ENCODE measurements around the gene SLCO4A1. TPM values are rescaled to one million over a fixed set of nuclear protein-coding genes. Genes with fewer than 3 reads are reported as not detected.

SLCO4A1 gene
- total and polyA plus RNA-seq, 4 donors = 4.7 to 152 (median 42.5) TPM

- H3K4me3 ChIP-seq = no peak overlapping the region
- peaks cover 0 to 2% (median 0%) of the 10 kb centered on the region in 4 donors for H3K9me3 ChIP-seq (ENCODE audit: control insufficient read depth in 4 of 4, insufficient read depth in 3 of 4, low read length in 3 of 4)
- peaks cover 0 to 35% (median 15%) of the 10 kb centered on the region in 5 donors for H3K4me1 ChIP-seq (ENCODE audit: control insufficient read depth in 5 of 5, insufficient read depth in 5 of 5, low read length in 5 of 5)
- 90 to 96% methylated on average over 20 to 21 of the region's 21 CpGs for WGBS, 2 donors
- no peak for DNase-seq
- H3K27me3 ChIP-seq (ENCODE audit: control insufficient read depth in 3 of 3, insufficient read depth in 3 of 3, low read length in 2 of 3) = peaks cover 0 to 11% (median 8%) of the 10 kb centered on the region in 3 donors
- ATAC-seq (ENCODE audit: insufficient read depth, low FRiP score) = no peak
- TF ChIP-seq CTCF (IDR thresholded peaks at IDR 0.05; ENCODE audit: control extremely low read depth, extremely low read depth) = no peak
- H3K27ac ChIP-seq (ENCODE audit: low read depth in 1 of 2, low read length in 1 of 2) = peak overlapping the region in 1 of 2 donors; percentile 37
- H3K9ac ChIP-seq (ENCODE audit: insufficient read depth in 1 of 2, low read length in 2 of 2) = no peak overlapping the region
- peaks cover 0 to 1% (median 0%) of the 10 kb centered on the region in 4 donors for H3K36me3 ChIP-seq (ENCODE audit: control insufficient read depth in 4 of 4, insufficient read depth in 4 of 4, low read length in 4 of 4)
Observed at GRCh38 chr20:62648318-62648995, 6.2 kb downstream of the SLCO4A1 start.

DNA sequence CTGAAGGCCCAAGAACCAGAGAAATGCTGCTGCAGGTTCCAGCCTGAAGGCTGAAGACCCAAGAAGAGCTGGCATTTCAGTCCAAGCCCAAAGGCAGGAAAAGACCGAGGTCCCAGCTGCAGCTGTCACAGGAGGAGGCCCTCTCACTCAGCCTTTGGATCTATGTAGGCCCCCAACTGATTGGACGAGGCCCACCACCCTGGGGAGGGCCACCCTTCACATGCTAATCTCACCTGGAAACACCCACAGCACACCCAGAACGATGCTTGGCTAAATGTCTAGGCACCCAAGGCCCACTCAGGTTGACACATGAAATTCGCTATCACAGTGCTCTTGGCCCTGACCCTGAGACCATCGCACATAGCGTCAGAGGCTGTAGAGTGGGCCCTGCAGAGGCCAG, 6.8 kb downstream of the SLCO4A1 start:
- Histone ChIP-seq H3K4me3 (no peak overlapping the region), H3K9ac (ENCODE audit: insufficient read depth in 1 of 2, low read length in 2 of 2) (no peak overlapping the region), H3K27me3 (ENCODE audit: control insufficient read depth in 3 of 3, insufficient read depth in 3 of 3, low read length in 2 of 3) (peaks cover 0 to 5% (median 1%) of the 10 kb centered on the region in 3 donors), H3K9me3 (ENCODE audit: control insufficient read depth in 4 of 4, insufficient read depth in 3 of 4, low read length in 3 of 4) (peaks cover 0 to 2% (median 0%) of the 10 kb centered on the region in 4 donors), H3K4me1 (ENCODE audit: control insufficient read depth in 5 of 5, insufficient read depth in 5 of 5, low read length in 5 of 5) (peaks cover 0 to 36% (median 15%) of the 10 kb centered on the region in 5 donors), H3K27ac (ENCODE audit: low read depth in 1 of 2, low read length in 1 of 2) (no peak overlapping the region), H3K36me3 (ENCODE audit: control insufficient read depth in 4 of 4, insufficient read depth in 4 of 4, low read length in 4 of 4) (no peaks in the 10 kb centered on the region)
- WGBS, 2 donors = 93 to 94% methylated on average over 6 of the region's 6 CpGs
- ATAC-seq (ENCODE audit: insufficient read depth, low FRiP score) (no peak), DNase-seq (no peak)
- no peak for TF ChIP-seq CTCF (IDR thresholded peaks at IDR 0.05; ENCODE audit: control extremely low read depth, extremely low read depth)

DNA sequence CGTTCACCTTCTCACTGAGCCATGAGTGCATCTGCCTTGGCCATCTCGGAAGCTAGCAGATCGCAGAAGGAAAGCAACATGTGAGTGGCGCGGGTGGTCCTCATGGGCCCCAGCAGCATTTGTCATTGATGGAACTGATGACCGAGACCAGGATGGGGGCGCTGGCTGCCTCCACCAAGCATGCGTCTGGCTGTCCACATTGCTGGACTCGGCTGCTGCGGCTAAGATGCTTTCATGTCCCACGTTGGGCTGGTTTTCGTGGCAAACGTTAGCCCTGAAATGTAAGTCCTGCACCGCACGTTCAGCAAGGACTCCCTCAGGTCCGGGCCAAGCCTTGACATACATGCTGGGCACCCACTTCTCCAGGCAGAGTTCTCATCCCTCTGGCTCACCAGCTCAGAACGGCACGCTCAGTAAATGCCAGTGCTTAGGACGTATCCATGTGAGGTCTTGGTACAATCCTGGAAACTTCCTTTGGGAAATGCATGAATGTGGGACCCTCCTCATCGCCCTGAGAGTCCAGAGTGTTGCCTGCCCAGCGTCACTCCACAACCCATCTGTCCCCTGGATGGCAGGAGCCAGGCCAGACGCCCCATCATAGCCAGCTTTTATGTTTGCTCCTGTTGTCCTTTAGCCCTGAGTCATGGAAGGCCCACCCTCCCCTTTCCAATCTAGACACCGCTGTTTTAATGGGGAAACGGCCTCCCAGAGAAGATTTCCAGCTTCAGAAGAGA, 8.4 kb downstream of the SLCO4A1 start:
- ATAC-seq (ENCODE audit: insufficient read depth, low FRiP score) (no peak), DNase-seq (no peak)
- Histone ChIP-seq H3K27me3 (ENCODE audit: control insufficient read depth in 3 of 3, insufficient read depth in 3 of 3, low read length in 2 of 3) (no peaks in the 10 kb centered on the region), H3K9ac (ENCODE audit: insufficient read depth in 1 of 2, low read length in 2 of 2) (no peak overlapping the region), H3K9me3 (ENCODE audit: control insufficient read depth in 4 of 4, insufficient read depth in 3 of 4, low read length in 3 of 4) (no peaks in the 10 kb centered on the region), H3K4me3 (no peak overlapping the region), H3K36me3 (ENCODE audit: control insufficient read depth in 4 of 4, insufficient read depth in 4 of 4, low read length in 4 of 4) (no peaks in the 10 kb centered on the region), H3K27ac (ENCODE audit: low read depth in 1 of 2, low read length in 1 of 2) (peak overlapping the region in 1 of 2 donors; percentile 78), H3K4me1 (ENCODE audit: control insufficient read depth in 5 of 5, insufficient read depth in 5 of 5, low read length in 5 of 5) (peaks cover 0 to 38% (median 15%) of the 10 kb centered on the region in 5 donors)
- no peak for TF ChIP-seq CTCF (IDR thresholded peaks at IDR 0.05; ENCODE audit: control extremely low read depth, extremely low read depth)
- WGBS, 2 donors = 88 to 89% methylated on average over 24 of the region's 24 CpGs
